Activated CD8-positive, alpha-beta memory T cell treated with anti-CD3 and anti-CD28 coated beads, Interleukin-2, amount 50 U/mL, for 4 hours (primary cell): ENCODE measurements around the gene SYCE1L.
"Not testable (repeated sequence)": the region's sequence is repeated elsewhere in the genome, so short reads cannot be mapped to it uniquely, and the experiment has no call there.

Experiments used
- DNase-seq: peaks from one replicate; pipeline ENCODE4 v3.0.0-alpha.2; 2020

The SYCE1L gene

DNA sequence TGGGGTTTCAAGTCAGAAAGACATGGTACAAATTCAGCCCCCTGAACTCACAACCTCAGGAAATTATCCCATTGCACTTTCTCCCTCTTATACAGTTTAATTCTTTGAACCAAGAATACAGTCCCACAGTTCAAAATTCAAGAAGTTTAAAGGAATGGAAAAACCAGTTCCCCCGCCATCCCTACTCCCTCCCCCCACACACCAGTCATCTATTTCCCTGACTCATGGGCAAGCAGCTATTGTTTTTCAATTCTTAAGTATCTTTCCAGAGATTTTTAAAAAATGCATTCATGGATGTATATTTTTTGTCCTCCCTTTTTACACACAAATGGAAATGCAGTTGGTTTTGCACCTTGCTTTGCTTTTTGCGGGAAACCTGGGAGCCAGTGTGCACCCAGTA, 7.3 kb downstream of the SYCE1L start:
- no peak for DNase-seq

DNA sequence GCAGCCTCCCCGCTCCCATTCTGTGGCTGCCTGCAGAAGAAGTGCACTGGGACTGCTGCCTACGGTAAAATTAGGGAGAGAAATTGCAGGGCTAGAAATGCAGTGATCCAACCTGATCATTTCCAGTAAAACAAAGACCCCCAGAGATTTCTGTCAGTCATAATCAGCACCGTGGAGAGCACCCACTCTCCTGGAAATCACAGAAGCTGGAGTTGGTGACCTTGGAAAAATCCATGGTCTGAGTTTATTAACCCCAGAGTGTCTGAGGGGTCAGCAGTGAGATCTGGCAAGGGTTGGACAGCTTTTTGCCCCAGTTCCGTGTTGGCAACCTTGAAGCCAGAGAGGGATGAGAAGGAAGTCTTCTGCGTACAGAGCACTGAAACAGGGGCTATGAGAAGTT, 7.8 kb downstream of the SYCE1L start:
- DNase-seq: no peak

DNA sequence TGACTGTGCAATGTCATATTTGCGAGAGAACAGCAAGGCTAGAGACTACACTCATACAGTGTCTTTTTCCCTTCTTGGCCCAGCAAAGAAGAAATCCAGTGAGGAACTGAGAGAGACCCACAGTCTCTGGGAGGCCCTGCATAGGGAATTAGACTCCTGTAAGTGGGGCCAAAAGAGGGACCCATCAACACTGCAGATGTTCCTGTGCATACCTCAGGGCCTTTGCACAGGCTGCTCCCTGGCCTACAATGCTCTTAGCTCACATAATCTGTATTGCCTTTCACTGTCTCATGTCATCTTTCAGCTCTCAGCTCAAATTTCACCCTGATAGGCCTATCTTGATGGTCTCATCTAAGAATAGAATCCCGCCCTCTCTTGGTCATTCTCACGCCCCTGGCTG, 9.2 kb downstream of the SYCE1L start:
- DNase-seq: no peak

DNA sequence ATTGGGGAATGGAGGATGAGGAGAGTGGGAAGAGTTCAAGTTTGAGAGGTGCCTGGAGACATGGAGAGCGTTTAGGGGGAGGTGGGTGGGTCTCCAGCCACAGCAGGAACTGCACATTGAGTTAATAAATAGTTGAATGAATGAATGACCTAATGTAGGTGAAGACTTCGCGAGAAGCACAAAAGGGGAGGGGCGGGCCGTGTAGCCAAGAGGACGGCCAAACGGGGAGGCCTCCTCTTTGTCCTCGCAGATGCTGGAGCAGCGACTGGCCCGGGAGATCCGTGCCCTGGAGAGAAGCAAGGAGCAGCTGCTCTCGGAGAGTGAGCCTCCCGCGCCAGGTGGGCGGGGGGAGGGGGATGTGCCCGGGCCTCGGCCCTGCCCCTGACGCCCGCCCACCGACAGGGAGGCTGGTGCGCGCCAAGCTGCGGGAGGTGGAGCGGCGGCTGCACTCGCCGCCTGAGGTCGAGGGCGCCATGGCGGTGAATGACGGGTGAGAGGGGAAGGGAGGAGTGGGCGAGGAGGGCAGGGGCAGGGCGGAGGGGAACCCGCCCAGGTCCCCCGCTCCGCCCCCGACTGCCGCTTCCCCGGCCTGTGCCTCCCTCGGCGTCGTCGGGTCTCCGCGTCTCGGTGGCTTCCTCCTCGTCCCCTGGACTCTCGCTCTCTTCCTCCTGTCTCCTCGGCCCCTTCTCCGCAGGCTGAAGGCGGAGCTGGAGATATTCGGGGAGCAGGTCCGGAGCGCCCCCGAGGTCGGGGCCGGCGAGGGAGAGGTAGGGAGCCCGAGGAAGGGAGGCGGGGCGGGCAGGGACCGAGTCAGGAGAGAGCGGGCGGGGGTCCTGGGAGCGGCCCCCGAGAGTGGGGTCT, 12.9 kb downstream of the SYCE1L start:
- peak; percentile 78 for DNase-seq

DNA sequence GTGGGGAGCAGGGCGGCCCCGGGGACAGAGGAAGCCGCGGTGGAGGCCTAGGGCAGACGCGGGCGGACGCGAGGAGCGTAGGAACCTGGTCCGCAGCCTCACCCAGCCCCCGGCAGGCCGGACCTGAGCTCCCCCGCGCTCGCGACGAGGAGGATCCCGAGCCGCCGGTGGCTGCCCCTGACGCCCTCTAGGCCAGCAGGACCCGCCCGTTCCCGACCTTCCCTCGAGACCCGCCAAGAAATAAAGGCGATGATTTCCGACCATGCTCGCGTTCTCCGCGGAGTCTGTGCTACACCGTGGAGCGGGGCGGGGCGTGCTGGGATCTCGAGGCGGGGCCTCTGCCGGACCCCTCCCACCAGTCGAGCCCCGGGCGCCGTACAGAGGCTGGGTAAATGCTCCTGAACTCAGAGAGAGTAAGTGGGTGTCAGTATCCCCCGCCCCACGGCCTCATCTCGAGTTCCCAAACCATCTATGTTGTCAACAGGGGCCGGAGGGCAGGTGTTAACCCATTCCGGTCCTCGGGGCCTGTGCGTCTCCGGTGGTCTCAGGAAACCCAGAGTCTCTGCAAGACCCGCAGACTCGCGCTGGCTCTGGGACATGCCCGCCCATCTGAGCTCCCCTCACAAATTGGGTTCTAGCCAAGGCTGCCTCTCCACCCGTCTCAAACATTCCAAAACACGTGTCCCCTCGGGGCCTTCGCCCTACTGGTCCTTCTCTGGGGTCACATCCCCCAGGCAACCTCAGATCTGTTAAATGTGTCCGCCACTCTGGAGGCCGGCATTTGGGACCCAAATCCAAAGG, 13.7 kb downstream of the SYCE1L start:
- peak; percentile 74 for DNase-seq

DNA sequence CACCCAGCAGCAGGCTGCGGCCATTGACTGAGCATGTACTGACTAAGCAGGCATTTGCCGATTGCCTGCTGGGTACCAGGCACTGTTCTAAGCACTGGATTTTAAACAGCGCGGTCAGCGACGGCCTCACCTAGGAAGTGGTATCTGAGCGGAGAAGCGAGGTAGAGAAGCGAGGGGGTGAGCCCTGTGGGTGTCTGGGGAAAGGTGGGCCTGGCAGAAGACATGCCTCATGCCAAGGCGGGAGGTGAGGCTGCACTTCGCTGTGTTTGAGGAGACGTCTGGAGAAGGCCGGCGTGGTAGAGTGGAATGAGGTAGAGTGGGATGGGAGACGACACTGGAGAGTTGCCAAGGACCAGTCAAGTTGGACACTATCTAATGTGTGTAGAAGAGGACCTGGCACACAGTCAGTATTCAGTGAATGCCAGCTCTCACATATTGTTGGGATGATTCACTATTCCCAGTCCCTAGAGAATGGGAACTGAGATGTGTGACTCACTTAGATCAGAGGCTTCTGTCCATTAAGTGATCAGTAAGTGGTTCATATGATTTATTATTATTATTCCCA, 14.4 kb downstream of the SYCE1L start:
- DNase-seq: no peak

DNA sequence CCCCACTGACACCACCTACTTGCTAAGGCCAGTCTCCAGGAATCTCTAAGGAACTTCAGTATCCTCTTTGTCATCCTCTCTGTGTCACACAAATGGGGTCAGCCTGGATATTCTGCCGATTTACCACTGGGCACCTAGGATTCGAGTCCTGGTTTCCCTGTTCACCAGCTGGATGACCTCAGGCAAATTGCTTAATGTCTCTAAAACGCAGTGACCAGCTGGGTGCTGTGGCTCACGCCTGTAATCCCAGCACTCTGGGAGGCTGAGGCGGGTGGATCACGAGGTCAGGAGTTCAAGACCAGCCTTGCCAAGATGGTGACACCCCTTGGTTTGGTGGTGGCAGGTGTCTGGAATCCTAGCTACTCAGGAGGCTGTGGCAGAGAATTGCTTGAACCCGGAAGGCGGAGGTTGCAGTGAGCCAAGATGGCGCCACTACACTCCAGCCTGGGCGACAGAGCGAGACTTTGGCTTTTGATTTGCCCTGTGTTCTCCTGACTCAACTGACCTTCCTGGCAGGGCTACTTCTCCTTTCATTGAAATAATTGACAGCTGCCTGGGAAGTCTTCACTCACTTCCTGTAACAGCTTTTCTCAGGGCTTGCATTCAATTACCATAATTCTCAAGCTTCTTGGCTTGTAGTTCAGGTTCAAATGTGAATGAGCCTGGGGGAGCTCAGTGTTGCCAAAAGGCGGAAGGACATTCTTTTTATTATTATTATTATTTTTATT, 15.4 kb downstream of the SYCE1L start:
- no peak for DNase-seq

DNA sequence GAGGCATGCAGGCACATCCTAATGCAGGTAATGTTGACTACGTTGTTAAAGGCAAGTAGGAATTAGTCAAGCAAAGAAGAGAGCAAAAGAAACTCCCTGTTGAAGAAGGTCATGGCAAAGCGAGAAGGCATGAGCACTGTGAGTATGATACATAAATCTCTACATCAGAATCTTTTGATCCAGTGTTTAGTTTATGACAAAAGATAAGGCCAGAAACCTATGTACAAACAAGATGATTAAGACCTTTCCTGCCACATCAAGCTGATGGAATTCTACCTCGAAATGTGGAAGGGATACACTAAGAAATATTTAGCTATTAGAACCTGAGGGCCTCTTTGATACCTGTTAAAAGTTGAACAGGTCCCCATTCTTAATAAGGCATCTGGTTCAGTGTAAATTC, 20.2 kb downstream of the SYCE1L start:
- DNase-seq: no peak

DNA sequence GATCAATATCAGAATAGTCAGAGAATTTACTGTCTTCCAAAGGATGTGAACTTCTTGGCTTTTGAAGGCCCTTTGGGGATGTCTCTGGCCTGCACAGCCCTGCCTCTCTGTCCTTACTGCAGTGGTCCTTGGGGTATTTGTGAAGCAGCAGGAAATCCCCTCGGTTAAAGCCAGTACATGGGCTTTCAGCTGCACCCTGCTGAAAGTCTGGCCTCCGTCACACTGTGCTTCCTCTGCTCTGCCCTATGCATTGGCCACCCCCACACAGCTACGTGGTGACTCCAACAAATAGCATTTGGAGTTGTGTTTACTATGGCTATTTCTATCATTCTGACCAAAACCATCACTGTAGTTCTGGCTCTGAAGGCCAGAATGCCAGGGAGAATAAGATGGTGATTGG, 21.2 kb downstream of the SYCE1L start:
- no peak for DNase-seq

DNA sequence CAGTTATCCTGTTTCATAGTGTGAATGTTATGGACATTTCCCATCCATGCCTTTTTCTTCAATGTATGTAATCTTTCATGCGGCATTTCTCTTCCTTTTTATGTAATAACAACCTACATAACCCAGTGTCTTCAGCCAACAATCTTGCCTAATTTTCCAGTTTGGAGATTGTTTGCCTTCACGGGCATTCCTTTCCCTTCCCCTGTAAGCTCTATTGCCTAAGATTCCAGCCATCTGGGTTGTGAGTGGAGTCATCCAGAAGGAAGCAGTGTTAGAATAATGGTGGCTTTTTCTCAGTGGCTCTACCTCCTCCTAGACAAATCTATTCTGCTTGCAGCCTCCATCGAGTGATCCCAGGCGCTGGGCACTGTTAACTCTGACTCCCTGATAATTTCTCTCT, 22.3 kb downstream of the SYCE1L start:
- DNase-seq: no peak

DNA sequence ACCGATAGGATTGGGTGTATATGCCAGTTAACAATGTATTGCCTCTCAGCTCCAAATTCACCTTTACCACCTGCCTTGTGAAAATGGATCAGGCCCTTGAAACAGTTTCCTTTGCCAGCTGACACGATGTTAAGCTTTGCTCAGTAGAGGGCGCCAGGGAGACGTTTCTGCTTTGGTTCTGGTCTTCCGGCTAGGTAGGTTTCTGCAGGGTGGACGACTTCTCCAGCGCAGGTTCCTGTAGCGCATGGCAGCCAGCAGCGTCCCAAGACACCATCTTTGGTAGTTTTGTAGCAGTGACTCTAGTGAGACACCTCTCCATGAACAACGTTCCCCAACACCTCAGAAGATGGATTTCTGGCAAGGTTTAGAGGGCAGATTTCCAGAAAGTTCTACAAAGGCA, 24.0 kb downstream of the SYCE1L start:
- no peak for DNase-seq

DNA sequence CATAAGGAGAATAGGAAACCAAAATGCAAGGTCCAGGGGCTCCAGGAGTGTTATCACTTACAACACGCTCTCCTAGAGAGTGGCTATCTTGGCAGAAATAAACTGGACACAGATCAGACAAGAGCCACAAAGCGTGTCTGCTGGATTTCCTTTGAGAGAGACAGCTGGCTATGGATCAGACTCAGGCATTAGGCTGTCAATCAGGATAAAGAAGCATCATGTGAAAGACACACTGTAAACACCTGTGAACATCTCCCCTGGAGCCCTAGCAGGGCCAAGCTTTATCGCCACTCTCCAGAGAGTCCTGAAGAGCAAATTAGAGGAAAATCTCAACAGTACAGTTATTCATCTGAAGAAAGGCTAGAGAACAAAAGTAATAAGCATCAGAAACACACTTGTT, 26.0 kb downstream of the SYCE1L start:
- DNase-seq: no peak

DNA sequence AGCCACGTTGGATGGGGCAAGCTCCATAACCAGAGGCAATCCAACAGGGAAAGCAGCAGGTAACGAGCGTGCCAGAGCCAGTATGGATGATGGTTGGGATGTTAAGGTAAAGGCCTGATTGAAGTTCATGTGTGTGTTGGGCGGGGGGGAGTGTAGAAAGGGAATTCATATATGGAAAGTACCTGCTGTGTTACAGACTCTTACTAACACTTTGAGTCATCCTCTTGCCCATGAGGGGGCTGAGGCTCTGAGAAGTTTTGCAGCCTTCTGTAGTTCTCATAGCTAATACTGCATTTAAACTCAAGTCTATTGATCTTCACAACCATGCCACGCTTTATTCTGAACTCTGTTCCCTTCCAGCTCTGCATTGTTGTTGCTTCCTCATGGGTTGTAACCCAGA, 28.5 kb downstream of the SYCE1L start:
- DNase-seq: no peak

DNA sequence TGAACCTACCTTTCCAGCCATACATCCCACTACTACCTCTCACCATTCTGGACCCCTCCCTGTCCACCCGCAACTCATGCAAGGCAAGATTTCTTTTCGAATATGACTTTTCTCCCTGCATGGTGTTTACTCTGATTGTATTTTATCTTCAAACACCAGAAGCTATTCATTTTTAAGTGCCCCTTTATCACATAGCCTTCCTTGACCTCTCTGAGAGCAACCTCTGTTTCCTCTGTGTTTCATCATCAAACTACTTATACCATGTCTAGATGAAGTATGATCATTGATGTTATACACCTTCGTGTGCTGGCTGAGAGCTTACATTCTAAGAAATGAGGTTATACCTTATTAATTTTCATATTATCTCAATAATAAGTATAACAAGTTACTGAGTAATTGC, 31.8 kb downstream of the SYCE1L start:
- no peak for DNase-seq

DNA sequence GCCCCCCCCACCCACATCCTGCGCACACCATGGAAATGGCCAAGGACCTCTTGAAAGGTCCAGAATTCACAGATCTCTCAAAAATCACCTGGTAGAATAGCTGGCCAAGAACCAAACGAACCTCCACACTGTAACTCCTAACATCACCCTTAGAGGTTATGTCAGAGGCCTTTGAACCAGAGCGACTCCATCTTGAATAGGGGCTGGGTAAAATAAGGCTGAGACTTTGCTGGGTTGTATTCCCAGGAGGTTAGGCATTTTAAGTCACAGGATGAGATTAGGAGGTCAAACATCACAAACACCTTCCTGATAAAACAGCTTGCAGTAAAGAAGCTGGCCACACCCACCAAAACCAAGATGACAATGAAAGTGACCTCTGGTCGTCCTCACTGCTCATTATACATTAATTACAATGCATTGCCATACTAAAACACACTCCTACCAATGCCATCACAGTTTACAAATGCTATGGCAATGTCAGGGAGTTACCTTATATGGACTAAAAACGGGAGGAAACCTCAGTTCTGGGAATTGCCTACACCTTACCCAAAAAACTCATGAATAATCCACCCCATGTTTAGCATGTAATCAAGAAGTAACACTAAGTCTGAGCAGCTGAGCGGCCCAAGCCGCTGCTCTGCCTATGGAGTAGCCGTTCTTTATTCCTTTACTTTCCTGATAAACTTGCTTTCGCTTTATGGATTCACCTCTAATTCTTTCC, 34.8 kb downstream of the SYCE1L start:
- no peak for DNase-seq

DNA sequence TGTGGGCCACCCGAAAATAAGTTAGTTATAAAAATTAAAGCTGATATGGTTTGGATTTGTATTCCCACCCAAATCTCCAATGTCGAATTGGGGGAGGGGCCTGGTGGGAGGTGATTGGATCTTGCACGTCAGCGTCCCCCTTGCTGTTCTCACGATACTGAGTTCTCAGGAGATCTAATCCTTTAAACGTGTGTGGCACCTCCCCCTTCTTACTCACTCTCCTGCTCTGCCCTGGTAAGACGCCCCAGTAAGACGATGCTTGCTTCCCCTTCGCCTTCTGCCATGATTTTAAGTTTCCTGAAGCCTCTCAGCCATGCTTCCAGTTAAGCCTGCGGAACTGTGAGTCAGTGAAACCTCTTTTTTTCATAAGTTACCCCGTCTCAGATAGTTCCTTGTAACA, 35.4 kb downstream of the SYCE1L start:
- DNase-seq: no peak

DNA sequence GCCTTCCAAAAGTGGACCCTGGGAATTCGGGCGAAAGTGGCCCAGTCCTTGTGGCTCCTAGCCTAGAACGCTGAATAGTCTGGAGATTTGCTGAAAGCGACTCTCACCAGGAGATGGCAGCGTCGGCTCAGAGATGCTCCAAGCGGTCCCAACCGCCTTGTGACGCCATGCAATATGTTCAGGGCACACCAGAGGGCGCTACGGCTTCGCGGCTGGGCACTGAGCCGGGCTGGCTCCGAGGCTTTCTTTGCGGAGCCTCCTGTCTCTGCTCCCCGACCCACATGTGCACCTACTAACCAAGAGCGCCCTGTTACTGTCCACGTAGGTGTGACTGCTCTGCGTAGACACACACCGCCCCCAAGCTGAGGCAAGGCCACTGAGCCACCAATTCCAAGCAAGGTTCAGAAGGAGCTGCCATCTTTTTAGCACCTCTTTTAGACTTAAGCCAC, 36.9 kb downstream of the SYCE1L start:
- peak; percentile 89 for DNase-seq

DNA sequence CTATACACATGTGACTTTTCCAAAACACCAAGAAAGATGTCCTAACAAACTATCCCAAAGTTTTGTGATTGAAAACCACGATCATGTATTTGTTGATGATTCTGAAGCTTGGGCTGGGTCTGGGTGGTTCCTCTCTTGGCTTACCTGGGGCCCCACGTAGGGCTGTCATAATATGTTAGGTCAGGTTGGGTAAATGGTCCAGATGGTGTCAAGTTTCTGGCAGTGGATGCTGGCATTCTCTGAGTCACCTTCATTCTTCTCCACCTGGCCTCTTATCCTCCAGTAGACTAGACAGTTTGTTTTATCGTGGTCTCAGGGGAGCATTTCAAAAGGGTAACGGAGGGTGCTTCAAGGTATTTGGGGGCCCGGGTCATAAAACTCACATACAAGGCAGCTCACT, 39.4 kb downstream of the SYCE1L start:
- no peak for DNase-seq

DNA sequence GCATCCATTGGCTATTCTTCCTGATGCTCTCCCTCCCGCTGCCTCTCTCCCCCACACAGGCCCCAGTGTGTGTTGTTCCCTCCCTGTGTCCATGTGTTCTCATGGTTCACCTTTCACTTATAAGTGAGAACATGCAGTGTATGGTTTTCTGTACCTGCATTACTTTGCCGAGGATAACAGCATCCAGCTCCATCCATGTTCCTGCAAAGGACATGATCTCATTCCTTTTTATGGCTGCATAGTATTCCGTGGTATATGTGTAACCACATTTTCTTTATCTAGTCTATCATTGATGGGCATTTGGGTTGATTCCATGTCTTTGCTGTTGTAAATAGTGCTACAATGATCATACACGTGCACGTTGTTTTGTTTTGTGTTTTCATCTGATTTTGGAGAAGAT, 43.3 kb downstream of the SYCE1L start:
- DNase-seq: not testable (repeated sequence)

DNA sequence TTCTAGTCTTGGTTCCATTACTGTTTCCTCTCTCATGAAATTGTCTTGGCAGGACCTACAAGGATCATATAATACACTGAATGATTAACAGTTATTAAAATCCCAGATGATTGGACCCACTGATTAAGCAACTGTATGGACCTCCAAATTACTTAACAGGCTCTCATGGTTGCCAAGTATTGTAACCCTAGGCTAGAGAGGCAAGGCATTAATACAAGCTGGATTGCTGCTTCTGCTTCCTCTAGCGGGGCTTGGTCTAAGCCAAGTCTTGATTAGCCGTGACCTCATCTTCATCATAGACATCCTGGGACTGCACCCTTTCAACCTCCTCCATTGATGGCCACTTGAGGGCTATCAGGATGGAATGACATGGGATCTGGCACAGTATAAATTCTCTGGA, 46.9 kb downstream of the SYCE1L start:
- DNase-seq: no peak

DNA sequence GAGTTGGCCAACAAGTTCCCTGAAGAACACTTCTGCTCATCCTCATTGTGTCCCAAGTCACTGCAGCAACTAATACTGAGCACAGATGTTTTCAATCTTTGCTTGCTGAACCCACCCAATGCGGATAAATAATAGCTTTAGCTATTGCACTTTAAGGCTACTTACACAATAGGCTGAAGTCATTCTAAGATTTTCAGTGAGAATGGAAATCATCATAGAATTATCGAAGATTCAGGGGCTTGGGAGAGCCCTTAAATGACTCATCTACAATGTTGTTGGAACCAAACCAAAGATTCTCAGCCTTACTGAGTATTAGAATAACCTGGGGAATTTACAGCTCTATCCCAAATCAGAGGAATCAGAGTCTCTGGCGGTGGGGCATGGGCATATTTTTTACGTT, 51.2 kb downstream of the SYCE1L start:
- no peak for DNase-seq
